Neural cell (in vitro differentiated cells): ENCODE results near the gene SPDYE1.
"Not testable (repeated sequence)": the region's sequence is repeated elsewhere in the genome, so short reads cannot be mapped to it uniquely, and the experiment has no call there.

Source experiments
- EP300 ChIP-seq: fragments of 450-650 bp; conservative IDR thresholded peaks from 2 replicates; pipeline ENCODE4 v1.6.1; 2014; ENCODE audit warnings: antibody characterized with exemption, mild to moderate bottlenecking, moderate library complexity; ENCODE audit not compliant: poor library complexity, severe bottlenecking
- EZH2 ChIP-seq: fragments of 200-600, 300-800 bp; shearing (Covaris generic), sonication (generic); IDR thresholded peaks from 2 replicates; pipeline ENCODE4 v1.6.1; 2014; ENCODE audit warnings: antibody characterized with exemption, low read length, borderline replicate concordance, mild to moderate bottlenecking; ENCODE audit not compliant: insufficient read depth, poor library complexity, severe bottlenecking
- POLR2AphosphoS5 ChIP-seq: IDR thresholded peaks from 2 replicates; pipeline ENCODE4 v1.6.1; 2012
- SMC3 ChIP-seq: fragments of 450-650 bp; conservative IDR thresholded peaks from 2 replicates; pipeline ENCODE4 v1.6.1; 2014; ENCODE audit warnings: antibody characterized with exemption, mild to moderate bottlenecking, moderate library complexity; ENCODE audit not compliant: poor library complexity
- TAF1 ChIP-seq: IDR thresholded peaks from 2 replicates; pipeline ENCODE4 v1.6.1; 2012; ENCODE audit warnings: low read depth
- TF ChIP-seq, protein P1 (sequence below): fragments of 450-650 bp; IDR thresholded peaks from 2 replicates; pipeline ENCODE4 v1.5.1; 2014; ENCODE audit warnings: antibody characterized with exemption, mild to moderate bottlenecking, moderate library complexity; ENCODE audit not compliant: poor library complexity, severe bottlenecking
- TF ChIP-seq, protein P2 (sequence below): IDR thresholded peaks from 2 replicates; pipeline ENCODE4 v1.6.1; 2012; ENCODE audit warnings: borderline replicate concordance

DNA sequence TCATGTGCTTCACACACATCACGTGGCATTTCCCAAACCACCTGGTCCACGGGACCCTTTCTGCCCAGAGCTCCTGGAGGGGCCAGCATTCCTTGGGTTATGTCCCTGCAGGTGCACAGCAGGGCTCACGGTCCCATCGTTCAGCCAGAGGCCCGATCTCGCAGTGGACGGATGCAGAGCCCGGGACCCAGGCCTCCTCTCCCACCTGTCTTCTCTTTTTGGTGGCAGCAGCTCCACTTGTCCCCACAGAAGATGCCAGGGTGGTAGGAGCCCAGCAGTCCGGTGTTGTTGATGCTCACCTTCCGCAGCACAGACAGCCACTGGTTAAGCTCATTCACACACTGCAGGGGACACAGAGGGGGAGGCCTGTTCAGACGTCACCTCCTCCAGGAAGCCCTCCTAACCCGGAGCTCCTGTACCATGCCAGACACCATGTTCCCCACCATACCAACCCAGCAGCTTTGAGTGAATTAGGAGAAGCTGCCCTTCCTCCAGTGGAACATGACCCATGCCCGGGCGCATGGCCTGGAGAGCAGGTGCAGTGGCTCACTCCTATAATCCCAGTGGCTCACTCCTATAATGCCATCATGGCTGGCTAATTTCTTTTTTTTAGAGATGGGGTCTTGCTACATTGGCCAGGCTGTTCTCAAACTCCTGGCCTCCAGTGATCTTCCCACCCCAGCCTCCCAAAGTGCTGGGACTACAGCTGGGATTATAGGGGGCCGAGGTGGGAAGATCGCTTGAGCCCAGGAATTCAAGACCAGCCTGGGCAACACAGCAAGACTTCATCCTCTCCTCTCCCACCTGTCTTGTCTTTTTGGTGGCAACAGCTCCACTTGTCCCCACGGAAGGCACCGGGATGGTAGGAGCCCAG is 36.5 kb downstream of the SPDYE1 start:
- TF ChIP-seq EP300, EZH2, TAF1, POLR2AphosphoS5, SMC3: not testable (repeated sequence)
- TF ChIP-seq, protein P1, sequence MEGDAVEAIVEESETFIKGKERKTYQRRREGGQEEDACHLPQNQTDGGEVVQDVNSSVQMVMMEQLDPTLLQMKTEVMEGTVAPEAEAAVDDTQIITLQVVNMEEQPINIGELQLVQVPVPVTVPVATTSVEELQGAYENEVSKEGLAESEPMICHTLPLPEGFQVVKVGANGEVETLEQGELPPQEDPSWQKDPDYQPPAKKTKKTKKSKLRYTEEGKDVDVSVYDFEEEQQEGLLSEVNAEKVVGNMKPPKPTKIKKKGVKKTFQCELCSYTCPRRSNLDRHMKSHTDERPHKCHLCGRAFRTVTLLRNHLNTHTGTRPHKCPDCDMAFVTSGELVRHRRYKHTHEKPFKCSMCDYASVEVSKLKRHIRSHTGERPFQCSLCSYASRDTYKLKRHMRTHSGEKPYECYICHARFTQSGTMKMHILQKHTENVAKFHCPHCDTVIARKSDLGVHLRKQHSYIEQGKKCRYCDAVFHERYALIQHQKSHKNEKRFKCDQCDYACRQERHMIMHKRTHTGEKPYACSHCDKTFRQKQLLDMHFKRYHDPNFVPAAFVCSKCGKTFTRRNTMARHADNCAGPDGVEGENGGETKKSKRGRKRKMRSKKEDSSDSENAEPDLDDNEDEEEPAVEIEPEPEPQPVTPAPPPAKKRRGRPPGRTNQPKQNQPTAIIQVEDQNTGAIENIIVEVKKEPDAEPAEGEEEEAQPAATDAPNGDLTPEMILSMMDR = not testable (repeated sequence)
- TF ChIP-seq, protein P2, sequence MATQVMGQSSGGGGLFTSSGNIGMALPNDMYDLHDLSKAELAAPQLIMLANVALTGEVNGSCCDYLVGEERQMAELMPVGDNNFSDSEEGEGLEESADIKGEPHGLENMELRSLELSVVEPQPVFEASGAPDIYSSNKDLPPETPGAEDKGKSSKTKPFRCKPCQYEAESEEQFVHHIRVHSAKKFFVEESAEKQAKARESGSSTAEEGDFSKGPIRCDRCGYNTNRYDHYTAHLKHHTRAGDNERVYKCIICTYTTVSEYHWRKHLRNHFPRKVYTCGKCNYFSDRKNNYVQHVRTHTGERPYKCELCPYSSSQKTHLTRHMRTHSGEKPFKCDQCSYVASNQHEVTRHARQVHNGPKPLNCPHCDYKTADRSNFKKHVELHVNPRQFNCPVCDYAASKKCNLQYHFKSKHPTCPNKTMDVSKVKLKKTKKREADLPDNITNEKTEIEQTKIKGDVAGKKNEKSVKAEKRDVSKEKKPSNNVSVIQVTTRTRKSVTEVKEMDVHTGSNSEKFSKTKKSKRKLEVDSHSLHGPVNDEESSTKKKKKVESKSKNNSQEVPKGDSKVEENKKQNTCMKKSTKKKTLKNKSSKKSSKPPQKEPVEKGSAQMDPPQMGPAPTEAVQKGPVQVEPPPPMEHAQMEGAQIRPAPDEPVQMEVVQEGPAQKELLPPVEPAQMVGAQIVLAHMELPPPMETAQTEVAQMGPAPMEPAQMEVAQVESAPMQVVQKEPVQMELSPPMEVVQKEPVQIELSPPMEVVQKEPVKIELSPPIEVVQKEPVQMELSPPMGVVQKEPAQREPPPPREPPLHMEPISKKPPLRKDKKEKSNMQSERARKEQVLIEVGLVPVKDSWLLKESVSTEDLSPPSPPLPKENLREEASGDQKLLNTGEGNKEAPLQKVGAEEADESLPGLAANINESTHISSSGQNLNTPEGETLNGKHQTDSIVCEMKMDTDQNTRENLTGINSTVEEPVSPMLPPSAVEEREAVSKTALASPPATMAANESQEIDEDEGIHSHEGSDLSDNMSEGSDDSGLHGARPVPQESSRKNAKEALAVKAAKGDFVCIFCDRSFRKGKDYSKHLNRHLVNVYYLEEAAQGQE = not testable (repeated sequence)
